HUES6 (cell line): ENCODE measurements around the gene CUBN.

Source experiments
- H3K27ac ChIP-seq: 2 replicates; pipeline ENCODE4 v1.7.0; 2013; ENCODE audit warnings: low read depth, mild to moderate bottlenecking, low read length, inconsistent platforms
- H3K27me3 ChIP-seq: 2 replicates; pipeline ENCODE4 v1.6.1; 2013; ENCODE audit warnings: low read length; ENCODE audit not compliant: control insufficient read depth, insufficient read depth
- H3K36me3 ChIP-seq: 2 replicates; pipeline ENCODE4 v1.6.1; 2013; ENCODE audit warnings: low read length; ENCODE audit not compliant: control insufficient read depth, insufficient read depth
- H3K4me1 ChIP-seq: 2 replicates; pipeline ENCODE4 v1.6.1; 2013; ENCODE audit warnings: low read length; ENCODE audit not compliant: control insufficient read depth, insufficient read depth
- H3K4me3 ChIP-seq: 2 replicates; pipeline ENCODE4 v1.5.1; 2013; ENCODE audit warnings: low read depth, low read length
- H3K9ac ChIP-seq: one replicate; pipeline ENCODE4 v1.6.1; 2013; ENCODE audit warnings: mild to moderate bottlenecking, low read length
- H3K9me3 ChIP-seq: 2 replicates; pipeline ENCODE4 v1.6.1; 2013; ENCODE audit warnings: low read depth, low read length; ENCODE audit not compliant: control insufficient read depth, insufficient read depth

Gene CUBN

DNA sequence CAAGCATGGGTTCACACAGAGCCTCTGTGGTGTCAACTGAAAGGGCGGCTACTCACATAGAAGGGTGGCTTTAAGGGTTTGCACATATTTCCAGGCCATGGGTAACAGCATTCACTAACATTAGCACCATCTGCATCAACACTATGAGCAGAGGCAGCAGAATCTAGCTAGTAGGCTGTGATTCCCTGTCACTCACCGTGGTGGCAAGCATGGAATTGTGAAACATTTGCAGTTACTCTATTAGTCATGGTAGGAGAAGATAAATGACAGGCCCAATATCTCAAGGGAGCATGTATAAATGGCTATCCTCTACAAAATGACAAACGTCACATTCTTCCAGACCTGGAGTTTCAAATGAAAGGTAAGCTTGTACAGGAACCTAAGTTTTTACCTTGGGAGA, 32.2 kb upstream of the CUBN start:
- Histone ChIP-seq H3K36me3 (no peaks in the 10 kb centered on the region), H3K9ac (no peak overlapping the region), H3K27me3 (no peaks in the 10 kb centered on the region), H3K9me3 (no peaks in the 10 kb centered on the region), H3K27ac (no peak overlapping the region), H3K4me1 (no peaks in the 10 kb centered on the region), H3K4me3 (no peak overlapping the region)

DNA sequence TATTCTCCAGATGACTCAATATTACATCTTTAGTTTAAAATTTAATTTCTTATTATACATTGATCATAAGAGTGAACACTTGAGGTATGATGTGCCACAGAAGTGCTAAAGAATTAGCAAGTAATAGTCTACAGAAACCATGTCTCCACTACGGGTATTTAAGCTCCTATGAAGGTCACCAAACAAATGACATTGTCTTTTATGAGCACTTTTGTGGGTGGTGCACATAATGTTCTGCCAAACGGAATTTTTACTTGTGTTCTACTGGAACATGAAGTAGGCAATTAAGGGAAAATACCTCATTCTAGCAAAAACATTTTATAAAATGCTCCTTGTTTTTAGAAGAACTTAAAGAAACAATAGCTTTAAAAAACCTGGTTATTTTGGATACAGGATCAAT, 27.4 kb upstream of the CUBN start:
- H3K9me3 ChIP-seq, result no peaks in the 10 kb centered on the region
- no peak overlapping the region for H3K9ac ChIP-seq
- H3K27me3 ChIP-seq, result no peaks in the 10 kb centered on the region
- H3K27ac ChIP-seq, result no peak overlapping the region
- no peaks in the 10 kb centered on the region for H3K36me3 ChIP-seq
- H3K4me1 ChIP-seq, result no peaks in the 10 kb centered on the region
- H3K4me3 ChIP-seq, result no peak overlapping the region

DNA sequence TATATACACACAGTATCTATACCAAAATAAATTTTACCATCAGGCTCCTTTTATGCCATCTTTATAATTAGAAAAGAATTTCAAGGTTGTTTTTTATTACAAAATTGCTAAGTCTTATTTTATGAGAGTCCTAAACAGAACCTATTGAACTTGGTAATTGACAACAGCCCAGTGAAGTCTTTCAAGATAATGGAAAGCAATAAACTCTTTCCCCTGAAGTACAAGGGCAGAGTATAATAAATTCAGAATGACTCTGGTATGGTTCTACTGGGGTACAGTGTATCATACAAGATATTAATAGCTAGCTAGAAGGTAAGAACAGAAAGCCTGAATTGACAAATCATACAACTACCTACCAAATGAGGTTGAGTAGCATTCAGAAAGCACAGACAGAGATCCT, 26.2 kb upstream of the CUBN start:
- H3K9me3 ChIP-seq, result no peaks in the 10 kb centered on the region
- no peaks in the 10 kb centered on the region for H3K4me1 ChIP-seq
- H3K4me3 ChIP-seq, result no peak overlapping the region
- H3K27me3 ChIP-seq, result no peaks in the 10 kb centered on the region
- H3K9ac ChIP-seq, result no peak overlapping the region
- no peak overlapping the region for H3K27ac ChIP-seq
- H3K36me3 ChIP-seq, result no peaks in the 10 kb centered on the region

DNA sequence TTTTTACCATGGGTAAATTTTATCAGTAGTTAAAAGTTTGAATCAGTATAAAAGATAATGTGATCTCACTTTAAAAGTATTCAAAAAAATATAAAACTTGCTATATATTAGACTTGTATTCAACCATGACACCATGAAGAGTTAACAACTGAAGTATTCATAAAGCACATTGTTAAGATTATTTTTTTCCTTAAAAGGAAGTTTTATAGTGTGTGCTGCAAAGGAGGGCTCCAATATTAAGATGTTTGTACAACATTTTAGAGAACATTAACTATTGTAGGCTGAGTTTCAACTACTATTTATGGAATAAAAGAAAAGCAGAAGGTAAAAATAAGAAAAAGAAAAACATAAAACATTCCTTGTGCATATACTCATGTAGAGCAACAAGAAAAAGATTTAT, 24.5 kb upstream of the CUBN start:
- Histone ChIP-seq H3K4me3 (no peak overlapping the region), H3K9me3 (no peaks in the 10 kb centered on the region), H3K36me3 (no peaks in the 10 kb centered on the region), H3K27ac (no peak overlapping the region), H3K27me3 (no peaks in the 10 kb centered on the region), H3K4me1 (no peaks in the 10 kb centered on the region), H3K9ac (no peak overlapping the region)

DNA sequence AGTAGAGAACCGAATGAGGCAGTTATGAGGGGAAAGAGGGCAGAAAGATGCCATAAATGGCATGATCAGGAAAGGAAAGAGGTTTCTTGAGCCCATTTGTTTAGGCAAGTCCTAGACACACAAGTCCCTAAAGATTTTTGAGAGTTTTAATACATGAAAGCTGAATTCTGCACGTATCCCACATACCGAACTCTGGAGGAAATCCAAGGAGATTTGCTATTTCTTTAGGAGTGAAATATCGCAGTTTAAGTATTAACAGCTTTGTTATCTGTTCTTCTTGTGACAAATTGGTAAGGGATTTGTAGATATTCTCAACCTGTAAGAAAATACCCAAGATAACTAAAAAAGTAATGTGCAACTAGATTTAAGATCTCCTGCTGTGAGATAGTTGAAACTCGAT, 23.7 kb upstream of the CUBN start:
- no peaks in the 10 kb centered on the region for H3K27me3 ChIP-seq
- no peaks in the 10 kb centered on the region for H3K9me3 ChIP-seq
- H3K27ac ChIP-seq, result no peak overlapping the region
- H3K4me3 ChIP-seq, result no peak overlapping the region
- no peak overlapping the region for H3K9ac ChIP-seq
- no peaks in the 10 kb centered on the region for H3K4me1 ChIP-seq
- no peaks in the 10 kb centered on the region for H3K36me3 ChIP-seq

DNA sequence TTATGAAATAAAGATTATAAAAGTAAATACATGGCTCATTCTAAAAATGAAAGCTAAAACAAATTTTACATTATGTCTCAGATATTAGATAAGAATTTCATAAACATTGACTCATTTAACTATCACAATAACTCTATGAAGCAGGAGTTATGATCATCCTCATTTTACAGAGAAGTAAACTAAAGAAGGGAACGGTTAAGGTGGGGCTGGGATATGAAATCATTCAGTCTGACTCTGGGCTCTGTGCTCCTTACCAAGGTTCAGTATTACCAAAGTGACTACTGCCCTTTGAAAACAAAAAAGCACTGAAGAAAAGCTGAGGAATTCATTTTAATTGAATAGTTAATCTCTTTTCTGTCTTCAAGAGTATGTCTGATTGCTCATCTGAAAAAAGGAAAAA, 22.1 kb upstream of the CUBN start:
- Histone ChIP-seq H3K4me3 (no peak overlapping the region), H3K27ac (no peak overlapping the region), H3K9me3 (no peaks in the 10 kb centered on the region), H3K27me3 (no peaks in the 10 kb centered on the region), H3K4me1 (no peaks in the 10 kb centered on the region; the same call in 1 of the 2 replicates), H3K9ac (no peak overlapping the region), H3K36me3 (no peaks in the 10 kb centered on the region)

DNA sequence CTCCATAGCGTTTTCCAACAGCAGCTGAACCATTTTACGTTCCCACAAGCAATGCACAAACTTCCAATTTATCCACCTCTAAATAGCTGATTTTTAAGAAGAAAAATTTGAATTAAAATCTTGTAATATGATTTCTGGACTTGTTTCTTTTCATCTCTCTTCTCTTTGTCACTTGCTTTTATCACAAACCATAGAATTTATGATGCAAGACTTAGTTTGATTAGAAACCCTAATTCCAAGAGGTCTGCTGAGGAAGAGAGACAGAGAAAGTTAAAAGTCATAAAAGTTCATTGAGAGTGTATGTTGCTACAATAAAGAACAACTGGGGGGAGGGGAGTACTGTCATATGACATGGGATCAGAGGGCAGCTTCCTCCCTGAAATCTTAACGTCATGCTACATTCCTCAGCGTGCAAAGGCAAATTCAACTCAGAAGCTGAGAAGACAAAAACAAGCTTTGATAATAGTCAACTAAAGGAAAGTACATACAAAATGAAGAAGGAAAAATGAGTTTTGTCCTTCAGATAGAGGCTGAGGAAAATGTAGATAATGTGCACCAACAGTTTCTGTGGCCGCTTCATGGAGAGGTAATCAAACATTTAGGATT, 18.4 kb upstream of the CUBN start:
- Histone ChIP-seq H3K27ac (no peak overlapping the region), H3K36me3 (no peaks in the 10 kb centered on the region), H3K4me3 (no peak overlapping the region), H3K9me3 (no peaks in the 10 kb centered on the region), H3K9ac (no peak overlapping the region), H3K4me1 (no peaks in the 10 kb centered on the region; the same call in 1 of the 2 replicates), H3K27me3 (no peaks in the 10 kb centered on the region)

DNA sequence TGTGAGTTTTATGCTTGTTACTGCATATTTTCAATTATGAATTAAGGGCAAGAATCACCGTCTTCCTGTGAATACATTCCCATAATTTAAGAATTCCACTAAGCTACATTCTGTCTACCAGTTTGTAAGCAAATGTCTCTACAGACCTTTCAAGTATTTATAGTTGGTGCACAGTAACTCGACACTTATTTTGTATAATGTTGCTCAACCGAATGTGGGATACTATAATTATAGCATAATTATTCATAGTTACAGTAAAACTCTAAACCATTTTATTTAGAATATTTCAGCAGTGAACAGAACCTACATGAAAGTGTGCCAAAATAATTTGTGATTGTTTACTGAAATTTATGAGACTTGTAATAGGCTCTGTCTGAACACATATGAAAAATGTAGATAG, 17.3 kb upstream of the CUBN start:
- H3K27me3 ChIP-seq, result no peaks in the 10 kb centered on the region
- no peak overlapping the region for H3K9ac ChIP-seq
- H3K36me3 ChIP-seq, result no peaks in the 10 kb centered on the region
- H3K4me3 ChIP-seq, result no peak overlapping the region
- H3K4me1 ChIP-seq, result no peaks in the 10 kb centered on the region; the same call in 1 of the 2 replicates
- no peaks in the 10 kb centered on the region for H3K9me3 ChIP-seq
- no peak overlapping the region for H3K27ac ChIP-seq

DNA sequence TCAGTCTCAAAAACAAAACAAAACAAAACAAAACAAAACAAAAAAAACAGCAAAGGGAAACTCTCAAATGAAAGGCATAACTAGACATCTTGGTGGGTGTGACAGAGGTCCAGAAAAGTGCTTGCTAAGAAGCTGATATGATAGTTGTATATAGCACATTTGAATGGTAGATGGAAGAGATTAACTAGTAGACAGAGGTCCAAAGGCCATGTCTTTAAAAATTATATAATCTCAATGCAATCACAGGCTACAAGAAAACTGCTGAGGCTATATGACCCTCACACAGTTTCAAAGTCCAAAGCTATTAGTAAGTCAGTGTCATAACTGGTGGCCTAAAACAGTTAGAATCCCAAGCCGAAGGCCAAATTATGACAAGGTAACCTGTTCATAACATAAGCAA, 15.6 kb upstream of the CUBN start:
- Histone ChIP-seq H3K9ac (no peak overlapping the region), H3K9me3 (no peaks in the 10 kb centered on the region), H3K4me3 (no peak overlapping the region), H3K27ac (no peak overlapping the region), H3K36me3 (no peaks in the 10 kb centered on the region), H3K27me3 (no peaks in the 10 kb centered on the region), H3K4me1 (no peaks in the 10 kb centered on the region; the same call in 1 of the 2 replicates)

DNA sequence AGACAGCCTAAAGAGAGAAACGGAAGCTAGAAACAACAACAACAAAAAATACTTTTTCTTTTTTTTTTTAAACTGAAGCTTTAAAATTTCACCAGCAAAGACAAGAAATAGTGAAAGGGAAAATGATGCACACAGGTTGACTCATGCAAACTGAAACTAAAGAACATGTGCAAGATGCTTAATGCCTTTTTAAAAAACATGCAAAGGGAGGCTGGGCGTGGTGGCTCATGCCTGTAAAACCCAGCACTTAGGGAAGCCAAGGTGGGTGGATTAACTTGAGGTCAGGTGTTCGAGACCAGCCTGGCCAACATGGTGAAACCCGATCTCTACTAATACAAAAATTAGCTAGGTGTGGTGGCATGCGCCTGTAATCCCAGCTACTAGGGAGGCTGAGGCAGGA, 15.1 kb upstream of the CUBN start:
- H3K9ac ChIP-seq, result no peak overlapping the region
- H3K27ac ChIP-seq, result no peak overlapping the region
- no peaks in the 10 kb centered on the region for H3K36me3 ChIP-seq
- no peaks in the 10 kb centered on the region for H3K27me3 ChIP-seq
- no peaks in the 10 kb centered on the region; the same call in 1 of the 2 replicates for H3K4me1 ChIP-seq
- no peaks in the 10 kb centered on the region for H3K9me3 ChIP-seq
- H3K4me3 ChIP-seq, result no peak overlapping the region

DNA sequence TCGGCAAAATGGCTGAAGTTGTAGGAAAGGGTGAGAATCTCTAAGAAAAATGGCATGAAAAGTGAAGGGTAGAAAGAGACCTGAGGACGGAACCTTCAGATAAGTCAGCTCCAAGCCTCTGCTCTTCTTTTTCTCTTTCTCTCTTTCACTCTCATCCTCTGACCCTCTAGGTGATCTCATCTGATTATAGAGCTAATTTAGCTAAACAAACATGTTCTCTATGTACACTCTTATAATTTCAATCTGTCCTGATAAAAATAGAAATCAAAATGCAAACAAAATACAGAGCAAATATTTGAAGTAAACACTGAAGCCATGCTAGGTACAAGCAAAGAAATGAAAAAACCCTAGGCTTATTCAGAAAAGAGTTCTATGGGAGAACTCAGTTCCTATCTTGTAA, 14.4 kb upstream of the CUBN start:
- Histone ChIP-seq H3K9me3 (no peaks in the 10 kb centered on the region), H3K9ac (no peak overlapping the region), H3K27ac (no peak overlapping the region), H3K4me3 (no peak overlapping the region), H3K27me3 (no peaks in the 10 kb centered on the region), H3K4me1 (no peaks in the 10 kb centered on the region; the same call in 1 of the 2 replicates), H3K36me3 (no peaks in the 10 kb centered on the region)
